CD1c-positive myeloid dendritic cell (primary cell): ENCODE data around the gene ABCB4.

ENCODE experiments used
- DNase-seq: peaks from one replicate; pipeline ENCODE4 v3.0.0-alpha.2; 2016; ENCODE audit errors: extremely low spot score

ABCB4 gene

DNA sequence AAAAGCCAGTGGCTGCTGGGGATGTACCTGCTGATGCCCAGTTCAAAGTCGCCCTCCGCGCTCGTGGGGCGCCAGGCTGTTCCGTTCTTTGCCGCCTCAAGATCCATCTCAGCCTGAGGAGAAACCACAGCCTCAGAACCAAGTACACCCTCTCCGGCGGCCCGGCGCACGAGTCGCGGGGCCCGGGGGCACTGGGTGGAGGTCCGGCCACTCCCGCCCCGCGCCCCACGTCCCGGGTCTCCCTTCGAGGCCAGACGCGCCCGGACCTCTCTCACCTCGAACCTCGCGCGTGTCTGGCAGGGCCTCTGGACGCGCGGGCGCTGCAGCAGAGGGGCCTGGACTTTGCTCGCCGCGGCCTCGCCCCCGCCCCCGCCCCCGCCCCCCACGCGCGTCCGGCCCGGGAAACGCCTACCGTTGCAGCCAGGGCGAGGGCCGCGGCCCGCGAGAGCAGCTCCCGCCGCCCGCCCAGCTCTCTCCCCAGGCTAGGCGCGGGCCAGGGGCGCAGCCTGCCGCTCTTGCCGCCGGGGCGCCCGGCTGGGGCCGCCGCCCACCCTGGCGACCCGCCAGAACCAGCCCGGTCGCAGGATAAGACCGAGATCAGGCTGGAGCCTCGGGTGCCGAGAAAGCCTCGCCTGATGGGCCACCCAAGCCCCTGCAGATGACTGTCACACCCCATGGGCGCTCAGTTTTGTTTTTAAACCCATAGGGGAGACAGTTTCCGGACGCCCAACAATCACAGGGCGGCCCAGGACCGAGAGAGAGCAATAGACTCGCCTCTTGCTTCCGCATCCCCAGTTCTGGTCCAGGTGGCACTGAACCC lies at the start of gene ABCB4:
ABCB4 (minus strand) TSS at position 322 of the 820 bp plus-strand sequence; CDS start at position 107, 215 bp downstream.
- DNase-seq, result peak; percentile 24

DNA sequence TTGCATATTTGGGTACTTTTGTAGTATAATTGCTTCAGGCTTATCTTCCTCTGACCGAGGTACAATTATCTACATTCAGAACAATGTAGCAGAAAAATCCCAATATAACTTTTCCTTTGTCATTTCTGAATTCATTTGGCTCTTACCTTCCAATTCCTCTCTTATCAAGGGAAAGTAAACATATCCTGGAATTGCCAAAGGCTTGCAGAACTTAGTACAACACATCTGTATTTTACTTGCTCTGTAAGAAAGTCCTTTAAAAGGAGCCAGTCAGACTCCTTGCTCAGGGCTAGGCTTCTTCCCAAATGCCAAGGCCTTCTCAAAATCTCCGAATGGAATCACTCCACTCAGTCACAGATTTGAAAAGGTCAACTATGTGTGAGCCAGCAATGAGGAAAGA lies 43.3 kb upstream of the ABCB4 start:
- no peak for DNase-seq

DNA sequence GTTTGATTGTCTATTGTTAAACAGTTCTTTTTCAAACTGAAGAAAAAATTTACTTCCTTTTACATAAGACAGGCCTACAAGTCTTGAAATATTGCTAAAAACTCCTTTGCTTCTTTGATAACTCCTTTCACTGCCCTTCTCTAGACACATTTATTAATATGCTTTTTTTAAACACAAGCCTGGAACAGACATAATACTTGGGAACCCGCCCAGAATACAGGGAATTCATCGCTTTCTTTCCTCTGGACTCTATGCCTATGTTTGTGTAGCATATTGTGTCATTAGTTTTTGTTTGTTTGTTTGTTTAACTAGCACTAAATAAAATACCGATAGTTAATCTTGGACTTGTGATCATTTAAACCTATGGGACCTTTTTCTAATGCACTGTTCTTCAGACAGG lies 42.4 kb upstream of the ABCB4 start:
- no peak for DNase-seq

DNA sequence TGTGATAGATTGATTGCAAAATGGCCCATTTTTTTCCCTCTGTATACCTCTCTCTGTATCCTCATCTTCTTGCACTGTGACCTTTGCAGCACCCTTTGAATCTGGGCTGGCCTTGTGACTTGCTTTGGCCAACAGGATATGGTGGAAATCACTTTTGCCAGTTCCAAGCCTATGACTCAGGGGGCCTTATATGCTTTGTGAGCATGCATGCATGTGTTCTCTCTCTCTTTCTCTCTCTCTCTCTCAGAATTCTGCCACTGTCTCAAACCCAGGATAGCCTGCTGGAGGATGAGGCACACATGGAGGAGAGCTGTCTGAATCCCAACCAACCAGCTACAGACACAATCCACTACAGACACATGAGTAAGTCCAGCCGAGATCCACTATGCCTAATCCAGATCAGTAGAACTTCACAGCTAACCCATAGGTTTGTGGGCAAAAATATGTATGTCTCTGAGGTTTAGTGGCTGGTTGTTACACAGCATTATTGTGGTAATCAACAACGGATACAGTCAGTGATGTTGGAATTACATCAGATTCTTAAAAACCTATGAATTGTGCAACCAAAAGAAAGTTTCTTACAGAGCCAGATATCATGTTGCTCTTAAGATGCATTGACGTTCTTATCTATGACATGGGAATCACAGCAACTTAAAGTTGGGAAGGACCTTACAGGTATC lies 41.8 kb upstream of the ABCB4 start:
- DNase-seq, result no peak

DNA sequence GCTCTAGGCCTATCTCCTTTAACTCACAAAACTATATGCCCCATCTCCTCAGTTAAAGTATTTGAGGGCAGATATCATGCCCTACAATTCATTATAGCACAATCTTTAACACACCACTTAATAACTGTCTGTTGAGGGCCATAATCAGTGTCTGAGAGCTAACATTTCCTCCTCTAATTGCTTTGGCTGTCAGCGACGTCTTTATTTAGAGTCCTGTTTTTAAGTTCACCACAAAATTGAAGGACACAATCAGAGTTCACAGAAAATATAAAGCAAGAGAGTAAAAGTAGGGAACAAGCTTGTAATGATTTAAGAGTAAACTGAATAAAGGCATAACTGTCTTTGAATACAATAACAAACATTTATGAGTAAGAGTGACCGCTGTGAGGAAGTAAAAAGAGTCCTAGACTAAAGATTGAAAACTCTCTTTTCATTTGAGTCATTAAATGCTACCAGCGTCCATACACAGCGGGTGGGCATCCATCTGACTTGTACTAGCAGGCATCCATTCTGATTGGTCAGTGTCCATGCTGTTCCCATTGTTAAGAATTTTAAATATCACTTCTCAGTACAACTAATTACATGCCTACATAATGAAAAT lies 38.4 kb upstream of the ABCB4 start:
- no peak for DNase-seq

DNA sequence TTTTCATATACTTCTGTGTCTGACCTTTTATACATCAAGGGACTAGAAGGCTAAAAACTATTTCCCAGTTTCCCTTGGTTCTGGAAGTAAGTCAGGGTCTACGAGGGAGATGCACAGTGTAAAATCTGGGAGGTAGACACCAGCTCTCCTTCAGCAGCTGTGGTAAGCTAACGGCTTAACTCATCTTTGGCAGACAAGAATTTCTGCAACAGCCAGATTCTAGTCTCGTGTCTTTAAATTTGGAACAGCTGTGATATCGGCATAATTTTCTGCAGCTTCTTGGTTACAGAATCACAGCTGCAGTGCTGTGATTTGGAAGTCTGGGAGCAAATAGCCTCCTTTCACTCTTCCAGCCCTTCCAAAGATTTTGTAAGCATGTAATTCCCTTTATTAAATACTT lies 37.4 kb upstream of the ABCB4 start:
- DNase-seq, result no peak

DNA sequence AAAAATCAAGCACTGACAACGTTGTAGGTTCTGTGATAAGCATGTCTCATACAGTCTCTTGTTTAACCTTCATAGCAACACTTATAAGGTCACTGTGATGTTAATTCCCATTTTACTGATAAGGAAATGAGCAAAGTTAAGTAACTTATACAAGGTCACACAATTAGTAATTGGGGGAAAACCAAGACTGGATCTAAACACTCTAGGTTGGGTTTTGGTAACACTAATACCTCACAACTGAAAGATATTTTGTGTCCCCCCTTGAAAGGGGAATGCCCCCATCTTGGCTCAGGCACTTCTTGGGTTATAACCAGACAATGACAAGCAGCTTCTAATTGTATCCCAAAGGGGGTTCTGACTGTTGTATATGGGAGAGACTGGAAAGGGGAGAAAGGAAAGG lies 36.0 kb upstream of the ABCB4 start:
- no peak for DNase-seq

DNA sequence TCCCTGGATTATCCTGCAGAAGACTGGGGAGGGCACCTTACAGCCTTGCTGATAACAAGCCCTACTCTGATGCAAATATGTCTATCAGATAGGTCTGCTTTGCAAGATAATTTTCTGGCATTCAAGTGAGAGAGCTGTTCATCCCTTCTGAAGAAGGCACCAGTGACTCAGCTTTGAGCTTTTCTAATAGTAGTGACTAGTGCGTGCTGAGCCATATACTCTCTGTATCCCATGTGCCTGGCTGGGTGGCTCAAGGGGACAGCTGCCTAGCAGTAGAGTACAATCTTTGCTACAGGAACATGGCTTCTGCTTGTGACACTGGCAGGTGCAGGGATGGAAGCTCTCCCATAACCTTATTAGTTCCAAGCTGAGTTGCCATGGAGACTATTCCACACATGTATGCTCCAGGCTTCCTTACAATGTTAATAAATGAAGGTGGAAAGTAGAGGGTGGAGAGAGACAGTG lies 35.0 kb upstream of the ABCB4 start:
- DNase-seq, result no peak

DNA sequence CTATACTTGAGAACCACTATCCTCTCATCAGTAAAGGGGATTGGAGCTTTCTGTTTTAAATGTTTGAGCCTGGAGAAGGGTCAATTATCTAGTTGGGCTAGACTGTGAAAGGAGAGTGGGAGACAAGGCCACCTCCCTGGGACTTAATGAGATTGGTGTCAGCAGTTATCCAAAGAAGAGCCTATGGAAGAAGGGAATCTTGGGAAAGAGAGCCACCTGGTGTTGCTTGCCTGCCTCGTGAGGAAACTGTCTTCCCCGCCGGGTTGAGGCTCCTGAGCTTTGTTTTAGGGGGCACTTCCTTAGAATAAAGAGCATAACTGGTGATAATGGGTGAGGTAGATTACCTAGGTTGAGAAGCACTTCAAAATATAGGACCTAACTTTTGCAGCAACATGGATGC lies 32.0 kb upstream of the ABCB4 start:
- DNase-seq, result no peak

DNA sequence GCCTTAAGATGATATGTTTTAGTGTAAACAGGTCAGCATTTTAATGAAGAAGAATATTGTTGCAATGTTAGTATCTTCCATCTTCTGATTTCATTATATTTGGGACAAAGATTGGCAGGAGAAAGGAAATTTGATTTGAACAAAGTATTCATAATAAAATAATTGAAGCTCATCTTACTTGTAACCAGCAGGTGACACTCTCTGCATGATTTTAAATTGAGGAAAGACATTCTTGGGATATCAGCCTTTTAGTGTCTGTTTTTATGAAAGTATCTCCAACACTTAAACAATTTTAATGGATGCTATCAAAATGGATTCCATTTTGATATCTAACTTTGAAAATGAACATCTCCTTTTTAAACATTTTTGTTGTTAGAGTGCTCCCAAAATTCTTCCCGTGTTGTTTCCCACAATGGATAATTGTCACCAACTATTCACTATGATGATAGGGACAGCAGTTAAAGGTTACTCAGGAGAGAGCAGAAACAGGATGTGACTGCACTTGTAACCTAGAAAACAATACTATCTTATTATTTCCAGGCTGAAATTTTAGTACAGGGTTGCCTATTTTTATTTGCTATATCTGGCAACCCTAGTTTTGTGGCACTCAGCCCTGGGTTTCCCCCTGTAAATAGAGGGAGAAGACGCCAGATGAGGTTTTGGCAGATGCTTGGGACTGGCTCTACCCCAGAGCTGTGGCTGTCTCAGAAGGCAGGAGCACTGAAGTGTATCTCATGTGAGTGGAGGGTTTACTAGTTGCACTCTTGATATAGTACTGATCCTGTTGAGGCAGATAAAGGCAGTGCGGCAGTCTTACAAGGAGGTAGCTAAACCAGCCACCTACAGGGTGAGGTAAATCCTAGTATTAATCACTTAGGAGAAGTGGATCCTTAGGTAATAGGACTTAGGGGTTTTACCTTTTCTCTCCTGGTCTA lies 31.0 kb upstream of the ABCB4 start:
- peak; percentile 7 for DNase-seq

DNA sequence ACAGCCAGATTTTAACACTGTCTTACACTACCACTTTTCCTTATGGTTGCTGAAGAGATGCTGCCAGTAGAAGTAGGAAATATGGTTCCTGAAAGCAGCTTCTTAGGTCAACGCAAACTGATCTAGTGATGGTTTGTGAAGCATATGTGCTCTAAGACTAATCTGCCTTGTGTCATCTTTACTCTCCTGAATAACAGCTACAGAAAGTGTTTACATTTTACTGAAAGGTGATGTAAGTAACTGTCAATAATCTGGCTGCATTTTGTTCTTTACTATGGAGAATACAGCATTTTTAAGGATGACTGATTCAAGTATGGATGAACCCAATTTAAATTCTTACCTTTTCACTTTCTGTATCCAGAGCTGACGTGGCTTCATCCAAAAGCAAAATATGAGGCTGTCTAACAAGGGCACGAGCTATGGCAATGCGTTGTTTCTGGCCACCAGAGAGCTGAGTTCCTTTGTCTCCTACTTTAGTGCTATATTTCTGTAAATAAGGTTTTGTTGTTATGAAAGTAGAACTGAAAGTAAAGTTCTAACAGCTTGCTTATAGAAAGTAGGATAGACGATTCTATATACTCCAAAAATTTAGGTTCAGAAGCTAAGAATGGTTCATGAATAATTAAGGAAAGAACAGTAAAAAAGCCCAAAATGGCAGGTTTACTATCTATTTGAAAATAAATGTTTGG lies 30.2 kb upstream of the ABCB4 start:
- no peak for DNase-seq

DNA sequence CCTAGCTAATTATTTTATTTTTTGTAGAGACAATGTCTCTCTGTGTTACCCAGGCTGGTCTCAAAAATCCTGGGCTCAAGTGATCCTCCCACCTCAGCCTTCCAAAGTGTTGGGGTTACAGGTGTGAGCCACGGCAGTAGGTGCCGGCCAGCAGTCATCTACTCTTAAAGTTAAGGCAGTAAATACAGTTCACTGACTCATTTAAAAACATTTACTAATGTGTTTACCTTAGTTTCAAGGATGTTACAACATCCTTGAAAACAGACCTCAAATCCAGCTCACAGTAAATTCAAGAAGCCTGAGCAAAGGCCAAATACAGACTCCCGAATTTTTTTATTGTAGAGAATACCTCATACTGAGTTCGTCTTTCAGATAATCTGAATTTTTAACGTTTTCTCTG lies 29.6 kb upstream of the ABCB4 start:
- no peak for DNase-seq

DNA sequence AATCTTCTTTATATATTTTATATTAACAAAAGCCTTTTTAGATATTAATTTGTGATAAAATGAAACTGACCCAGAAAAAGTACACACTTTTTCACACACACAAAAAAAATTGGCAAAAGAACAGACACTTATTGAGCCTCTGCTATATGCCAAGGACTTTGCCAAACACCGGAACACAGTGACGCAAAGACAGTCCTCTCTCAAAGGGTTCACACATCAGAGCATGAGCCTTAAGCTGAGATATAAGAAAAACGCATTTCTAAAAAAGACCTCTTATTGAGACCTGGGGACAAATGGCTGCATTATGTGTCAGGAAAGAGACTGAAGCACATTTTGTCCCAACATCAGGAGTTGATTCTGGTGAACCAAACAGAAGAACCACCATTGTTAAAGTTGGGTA lies 24.0 kb upstream of the ABCB4 start:
- DNase-seq, result no peak

DNA sequence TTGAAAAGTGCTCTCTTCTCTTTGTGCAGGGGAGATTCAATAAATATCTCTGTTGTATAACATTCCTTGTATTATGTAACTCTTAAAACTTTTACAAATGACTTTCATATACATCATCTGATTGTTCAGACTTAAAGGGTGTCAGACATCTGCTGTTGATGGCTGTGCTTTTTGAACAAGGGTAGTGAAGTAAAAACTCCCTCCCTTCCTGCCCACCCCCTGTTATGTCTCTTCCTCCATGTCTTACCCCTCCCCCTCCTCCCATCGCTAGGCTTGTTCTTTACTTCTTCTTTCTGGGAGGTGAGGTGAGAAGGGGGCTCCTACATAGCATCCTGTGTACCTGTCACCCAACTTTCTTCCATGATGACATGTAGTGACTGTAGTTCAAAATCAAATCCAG lies 23.4 kb upstream of the ABCB4 start:
- no peak for DNase-seq

DNA sequence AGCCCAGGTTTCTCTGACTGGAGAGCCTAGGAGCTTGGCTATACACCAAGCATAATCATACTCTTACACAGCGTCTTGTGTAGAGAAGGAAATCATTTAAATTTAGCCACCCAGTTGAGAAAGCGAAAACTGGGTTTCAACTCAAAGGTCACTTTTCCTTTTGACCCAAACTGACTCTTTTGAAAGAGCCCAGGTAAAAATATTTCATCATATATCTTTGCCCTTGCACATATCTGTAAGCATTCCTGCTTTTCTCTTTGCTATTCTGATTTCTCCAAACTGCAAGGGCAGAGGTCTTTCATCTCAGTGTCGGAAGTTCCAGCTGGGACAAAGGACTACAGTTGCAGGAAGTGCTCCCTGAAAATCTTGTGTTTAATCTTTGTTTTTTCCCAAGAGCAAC lies 22.0 kb upstream of the ABCB4 start:
- DNase-seq, result no peak

DNA sequence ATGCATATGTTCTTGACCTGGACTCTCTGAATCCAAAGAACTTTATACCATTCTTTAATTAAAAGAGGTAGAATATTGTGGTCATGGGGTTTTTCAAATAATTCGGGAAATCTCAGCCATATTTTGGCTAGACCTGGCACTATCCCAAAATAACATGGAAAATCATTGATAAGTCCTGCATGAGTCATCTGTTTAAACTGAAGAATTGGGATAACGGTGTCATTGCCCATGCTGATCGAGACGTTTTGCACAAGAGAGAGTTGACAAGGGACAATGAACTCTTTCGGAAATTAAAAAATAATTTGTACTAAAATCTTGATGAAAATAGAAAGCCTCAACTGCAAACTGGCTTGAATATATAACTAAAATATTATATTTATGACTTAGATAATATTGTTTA lies 19.9 kb upstream of the ABCB4 start:
- no peak for DNase-seq

DNA sequence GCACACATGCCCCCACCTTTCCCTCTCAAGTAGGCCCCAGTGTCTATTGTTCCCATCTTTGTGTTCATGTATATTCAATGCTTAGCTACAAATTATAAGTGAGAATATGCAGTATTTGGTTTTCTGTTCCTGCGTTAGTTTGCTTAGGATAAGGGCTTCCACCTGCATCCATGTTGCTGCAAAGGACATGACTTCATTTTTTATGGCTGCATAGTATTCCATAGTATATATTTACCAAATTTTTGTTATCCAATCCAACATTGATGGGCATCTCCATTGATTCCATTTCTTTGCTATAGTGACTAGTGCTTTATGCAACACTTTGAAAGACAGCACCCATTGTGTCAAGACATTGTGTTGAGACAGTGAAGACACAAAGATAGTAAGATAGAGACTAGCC lies 19.0 kb upstream of the ABCB4 start:
- DNase-seq, result no peak

DNA sequence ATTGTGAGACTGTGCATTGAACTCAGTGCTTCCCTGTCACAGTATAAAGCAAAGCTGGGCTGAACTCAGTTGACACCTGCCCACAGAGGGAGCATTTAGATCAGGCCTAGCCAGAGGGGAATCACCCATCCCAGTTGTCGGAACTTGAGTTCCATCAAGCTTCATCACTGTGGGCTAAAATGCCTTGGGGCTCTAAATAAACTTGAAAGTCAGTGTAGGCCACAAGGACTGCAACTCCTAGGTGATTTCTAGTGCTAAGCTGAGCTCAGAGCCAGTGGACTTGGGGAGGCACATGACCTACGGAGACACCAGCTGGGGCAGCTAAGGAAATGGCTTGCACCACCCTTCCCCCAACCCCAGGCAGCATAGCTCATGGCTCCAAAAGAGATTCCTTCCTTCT lies 7.7 kb upstream of the ABCB4 start:
- DNase-seq, result no peak

DNA sequence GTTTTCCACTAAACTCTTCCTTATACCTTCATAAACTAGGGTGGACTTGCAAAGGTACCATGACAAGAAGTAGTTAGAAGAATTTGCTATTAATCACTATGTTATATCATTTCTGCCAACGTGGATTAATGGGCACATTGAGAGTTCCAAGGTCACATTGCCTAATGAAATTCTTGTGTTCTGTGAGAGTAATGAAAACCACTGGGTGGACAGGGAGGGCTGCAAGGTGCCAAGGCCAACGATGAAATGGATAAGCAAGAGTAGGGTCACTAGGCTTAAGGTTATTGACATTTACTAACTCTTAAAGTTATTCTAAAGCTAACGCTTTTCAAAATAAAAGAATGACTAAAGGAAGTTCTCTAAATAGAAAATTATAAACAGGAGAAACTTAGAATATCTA lies 6.6 kb upstream of the ABCB4 start:
- DNase-seq, result no peak

DNA sequence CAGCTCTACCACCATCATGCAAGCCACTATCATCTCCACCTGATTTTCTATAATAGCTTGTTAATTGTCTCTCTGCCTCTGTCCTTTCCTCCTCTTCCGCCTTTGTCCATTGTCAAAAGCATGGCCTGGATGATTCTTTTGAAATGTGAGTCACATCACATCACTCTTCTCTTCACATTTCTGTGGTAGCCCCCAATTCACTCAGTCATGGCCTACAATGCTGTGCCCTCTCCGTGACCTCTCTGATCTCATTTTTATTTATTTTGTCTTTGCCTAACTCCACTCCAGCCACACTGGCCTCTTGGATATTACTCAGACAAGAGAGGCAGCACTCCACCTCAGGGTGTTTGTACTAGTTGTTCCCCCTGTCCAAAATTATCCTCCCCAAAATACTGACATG lies 4.9 kb upstream of the ABCB4 start:
- DNase-seq, result no peak

DNA sequence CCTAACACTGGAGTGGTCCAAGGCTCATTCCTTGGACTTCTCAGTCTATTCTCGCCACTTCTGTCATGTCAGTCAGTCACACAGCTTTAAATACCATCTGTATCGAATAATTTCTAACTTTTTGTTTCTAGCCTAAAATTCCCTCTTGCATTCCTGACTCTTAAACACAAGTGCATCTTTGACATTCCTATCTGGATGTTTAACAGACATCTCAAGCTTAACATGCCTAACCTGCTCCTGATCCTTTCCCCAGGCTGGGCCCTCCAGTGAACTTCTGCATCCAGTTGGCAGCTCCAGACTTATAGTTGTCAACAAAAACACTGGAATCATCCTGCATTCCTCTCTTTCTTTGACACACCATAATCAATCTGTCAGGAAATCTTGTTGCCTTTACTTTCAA lies 4.5 kb upstream of the ABCB4 start:
- DNase-seq, result no peak
